KOPT-K1 (cell line): Measurements from ENCODE around the gene TERB1.

Experiments
- H3K27ac ChIP-seq: fragments of 200-600 bp; sonication (generic); 2 replicates; pipeline ENCODE4 v1.5.1; 2016; ENCODE audit warnings: antibody characterized with exemption, mild to moderate bottlenecking, low read depth, low read length; ENCODE audit not compliant: poor library complexity, severe bottlenecking
- H3K36me3 ChIP-seq: fragments of 200-600 bp; sonication (generic); 2 replicates; pipeline ENCODE4 v1.5.1; 2017; ENCODE audit warnings: antibody characterized with exemption, mild to moderate bottlenecking, low read length, moderate library complexity; ENCODE audit not compliant: insufficient read depth
- H3K9me3 ChIP-seq: fragments of 200-600 bp; sonication (generic); 2 replicates; pipeline ENCODE4 v1.5.1; 2017; ENCODE audit warnings: antibody characterized with exemption, low read length, mild to moderate bottlenecking; ENCODE audit not compliant: insufficient read depth, poor library complexity, severe bottlenecking

TERB1 gene

DNA sequence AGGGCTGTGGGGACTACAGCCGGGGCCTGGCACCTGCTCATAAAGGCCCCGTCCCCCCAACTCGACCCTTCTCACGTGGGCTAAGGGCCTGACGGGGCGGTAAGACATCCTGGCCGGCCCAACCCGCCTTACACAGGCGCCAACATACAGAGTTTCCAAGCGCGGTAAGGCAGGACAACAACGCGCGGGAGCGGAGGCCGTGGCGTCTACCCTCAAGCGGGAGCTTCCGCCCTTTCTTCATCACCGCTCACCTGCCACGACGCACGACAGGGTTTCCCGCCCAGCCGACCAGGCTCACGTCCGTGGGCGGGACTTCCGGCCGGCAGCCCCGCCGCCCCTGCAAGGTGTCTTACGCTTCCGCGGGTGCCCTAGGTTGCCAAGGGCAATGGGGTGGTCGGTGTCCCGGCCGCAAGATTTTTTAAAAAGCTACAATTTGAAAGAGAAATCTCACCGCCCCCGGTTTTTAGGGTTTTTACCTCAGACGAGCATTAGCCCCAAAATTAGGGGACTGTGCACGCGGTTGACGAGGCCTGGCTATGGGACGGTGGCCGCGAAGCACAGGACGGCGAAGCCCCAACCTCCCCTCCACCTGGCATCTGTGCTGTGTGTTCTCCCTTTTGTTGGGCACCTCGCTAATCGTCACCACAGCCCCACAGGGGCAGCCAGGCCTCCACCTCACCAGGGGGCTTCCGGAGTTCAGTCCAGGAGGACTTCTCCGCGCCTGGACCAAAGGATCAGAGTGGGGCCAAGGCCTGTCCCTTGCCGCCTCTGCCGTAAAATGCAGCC, at the start of gene TERB1:
Gene TERB1, minus strand, starts transcription at position 265 of the 786 bp plus-strand sequence. CDS start 4,786 bp downstream, outside the sequence.
- Histone ChIP-seq H3K9me3 (no peaks in the 10 kb centered on the region), H3K36me3 (peaks cover 59% of the 10 kb centered on the region), H3K27ac (no peak within 1 kb of the TSS)

DNA sequence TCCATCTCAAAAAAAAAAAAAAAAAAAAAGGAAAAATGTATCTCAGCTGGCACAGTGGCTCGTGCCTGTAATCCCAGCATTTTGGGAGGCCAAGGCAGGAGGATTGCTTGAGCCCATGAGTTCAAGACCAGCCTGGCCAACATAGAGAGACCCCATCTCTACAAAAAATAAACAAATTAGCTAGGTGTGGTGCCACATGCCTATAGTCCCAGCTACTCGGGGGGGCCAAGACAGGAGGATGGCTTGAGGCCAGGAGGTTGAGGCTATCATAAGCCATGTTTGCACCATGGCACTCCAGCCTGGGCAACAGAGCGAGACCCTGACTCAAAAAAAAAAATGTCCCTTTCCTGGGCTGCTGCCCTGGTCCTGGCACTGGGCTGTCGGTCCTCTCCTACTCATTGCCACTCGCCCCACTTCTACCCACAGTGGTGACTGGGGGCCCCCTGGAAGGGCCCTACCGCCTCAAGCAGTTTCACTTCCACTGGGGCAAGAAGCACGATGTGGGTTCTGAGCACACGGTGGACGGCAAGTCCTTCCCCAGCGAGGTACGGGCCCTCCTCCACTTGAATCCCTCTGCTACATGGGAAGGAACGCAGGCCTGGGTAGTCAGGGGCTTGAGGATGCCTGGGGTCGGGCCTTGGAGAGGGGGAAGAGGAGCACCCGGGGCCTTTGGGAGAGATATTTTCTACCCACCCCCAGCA, 48.9 kb upstream of the TERB1 start:
- H3K9me3 ChIP-seq = no peaks in the 10 kb centered on the region
- no peaks in the 10 kb centered on the region for H3K36me3 ChIP-seq
- no peak overlapping the region for H3K27ac ChIP-seq

- Histone ChIP-seq H3K27ac (no peak overlapping the region), H3K9me3 (no peaks in the 10 kb centered on the region), H3K36me3 (no peaks in the 10 kb centered on the region)
Observed at GRCh38 chr16:66849549-66849948, 48.2 kb upstream of the TERB1 start.

- Histone ChIP-seq H3K9me3 (no peaks in the 10 kb centered on the region), H3K27ac (no peak overlapping the region), H3K36me3 (no peaks in the 10 kb centered on the region)
Observed at GRCh38 chr16:66849021-66849420, 47.6 kb upstream of the TERB1 start.

DNA sequence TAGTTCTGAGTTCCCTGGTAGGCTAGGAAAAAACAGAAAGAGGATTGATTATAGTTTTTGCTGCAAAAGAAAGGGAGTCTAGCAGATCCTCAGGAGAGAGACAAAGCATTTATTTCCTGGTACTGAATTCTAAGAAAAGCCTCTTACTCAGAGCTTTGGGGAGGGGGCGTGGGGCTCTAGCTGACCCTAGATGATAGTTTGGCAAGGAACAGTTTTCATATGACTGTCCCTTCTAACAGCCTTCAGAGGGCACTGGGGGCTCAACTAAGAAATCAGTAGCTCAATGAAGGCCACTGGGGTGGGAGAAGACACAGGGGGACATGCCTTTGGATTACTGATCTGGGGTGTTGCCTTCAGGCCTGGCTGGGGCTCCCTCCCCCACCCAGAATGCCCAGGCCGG, 46.8 kb upstream of the TERB1 start:
- H3K27ac ChIP-seq = no peak overlapping the region
- no peaks in the 10 kb centered on the region for H3K9me3 ChIP-seq
- H3K36me3 ChIP-seq = no peaks in the 10 kb centered on the region

DNA sequence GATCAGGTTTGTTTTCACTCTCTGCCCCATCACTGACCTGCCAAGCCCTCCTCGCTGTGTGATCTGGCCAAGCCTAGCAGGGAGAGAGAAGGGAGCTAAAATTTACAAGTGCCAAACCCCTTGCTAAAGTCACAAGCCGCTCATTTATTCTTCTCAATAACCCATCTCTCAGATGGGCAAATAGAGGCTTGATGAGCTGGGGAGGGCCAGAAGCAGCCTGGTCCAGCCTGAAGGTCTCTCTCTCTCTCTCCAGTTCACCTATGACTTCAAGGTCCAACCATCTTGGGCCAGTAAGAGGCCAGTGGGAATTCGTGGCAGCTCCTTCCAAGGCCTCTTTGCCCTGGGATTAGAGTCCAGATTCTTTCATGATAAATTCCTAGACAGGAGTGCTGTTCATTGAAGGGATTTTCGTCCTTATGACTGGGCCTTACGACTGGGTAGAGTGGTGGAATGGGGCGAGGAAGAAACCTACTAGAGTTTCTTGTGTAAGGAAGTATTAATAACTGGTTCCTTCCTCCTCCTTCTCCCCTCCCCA, 46.2 kb upstream of the TERB1 start:
- Histone ChIP-seq H3K36me3 (no peaks in the 10 kb centered on the region), H3K9me3 (no peaks in the 10 kb centered on the region), H3K27ac (no peak overlapping the region)

DNA sequence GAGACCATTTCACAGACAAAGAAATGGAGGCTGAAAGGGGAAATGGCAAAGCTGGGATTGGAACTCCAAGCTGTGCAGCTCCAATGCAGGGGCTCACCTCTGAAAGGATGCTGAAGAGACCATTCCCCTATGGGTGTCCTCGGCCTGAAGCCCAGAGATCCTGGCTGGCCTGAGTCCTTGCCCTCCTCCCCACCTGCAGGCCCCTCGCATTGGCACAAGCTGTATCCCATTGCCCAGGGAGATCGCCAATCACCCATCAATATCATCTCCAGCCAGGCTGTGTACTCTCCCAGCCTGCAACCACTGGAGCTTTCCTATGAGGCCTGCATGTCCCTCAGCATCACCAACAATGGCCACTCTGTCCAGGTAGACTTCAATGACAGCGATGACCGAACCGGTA, 45.4 kb upstream of the TERB1 start:
- Histone ChIP-seq H3K9me3 (no peaks in the 10 kb centered on the region), H3K27ac (no peak overlapping the region), H3K36me3 (no peaks in the 10 kb centered on the region)

- Histone ChIP-seq H3K9me3 (no peaks in the 10 kb centered on the region), H3K36me3 (no peaks in the 10 kb centered on the region), H3K27ac (no peak overlapping the region)
Observed at GRCh38 chr16:66846266-66846665, 44.9 kb upstream of the TERB1 start.

DNA sequence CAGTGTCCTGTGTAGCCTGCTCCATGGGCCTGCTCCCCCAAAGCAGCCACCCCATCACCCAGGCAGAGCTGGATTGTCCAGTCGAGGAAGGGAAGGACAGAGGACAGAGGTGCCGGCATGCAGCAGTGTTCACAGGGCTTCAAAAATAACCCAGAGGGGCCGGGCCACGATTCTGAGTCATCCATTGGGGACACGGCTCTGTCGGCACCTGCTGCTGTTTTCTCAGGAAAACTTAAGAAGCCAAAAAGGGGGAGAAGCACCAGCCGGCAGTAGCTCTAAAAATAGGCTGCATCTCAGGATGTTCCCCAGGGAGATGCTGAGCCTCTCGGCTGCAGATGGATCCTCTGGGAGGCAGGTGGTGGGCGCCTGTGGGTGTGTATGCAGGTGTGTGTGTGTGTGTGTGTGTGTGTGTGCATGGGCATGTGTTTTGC, 44.4 kb upstream of the TERB1 start:
- Histone ChIP-seq H3K9me3 (no peaks in the 10 kb centered on the region), H3K27ac (no peak overlapping the region), H3K36me3 (no peaks in the 10 kb centered on the region)

- Histone ChIP-seq H3K36me3 (no peaks in the 10 kb centered on the region), H3K9me3 (no peaks in the 10 kb centered on the region), H3K27ac (no peak overlapping the region)
Observed at GRCh38 chr16:66845080-66845410, 43.7 kb upstream of the TERB1 start.

- H3K9me3 ChIP-seq = no peaks in the 10 kb centered on the region
- no peaks in the 10 kb centered on the region for H3K36me3 ChIP-seq
Observed at GRCh38 chr16:66844342-66845079, 43.1 kb upstream of the TERB1 start, which contains the start of gene CA7. Gene CA7 (plus strand): TSS chr16:66844414. CDS start chr16:66844488, 74 bp downstream.

GRCh38 chr16:66844009-66844341, 42.6 kb upstream of the TERB1 start:
- Histone ChIP-seq H3K36me3 (no peaks in the 10 kb centered on the region), H3K27ac (no peak overlapping the region), H3K9me3 (no peaks in the 10 kb centered on the region)

More at GRCh38 chr16:66844342-66845079, 43.1 kb upstream of the TERB1 start, which contains the start of gene CA7:
- H3K27ac ChIP-seq = no peak within 1 kb of the TSS

- no peaks in the 10 kb centered on the region for H3K9me3 ChIP-seq
- no peak overlapping the region for H3K27ac ChIP-seq
- no peaks in the 10 kb centered on the region for H3K36me3 ChIP-seq
Observed at GRCh38 chr16:66843191-66843590, 41.8 kb upstream of the TERB1 start.

DNA sequence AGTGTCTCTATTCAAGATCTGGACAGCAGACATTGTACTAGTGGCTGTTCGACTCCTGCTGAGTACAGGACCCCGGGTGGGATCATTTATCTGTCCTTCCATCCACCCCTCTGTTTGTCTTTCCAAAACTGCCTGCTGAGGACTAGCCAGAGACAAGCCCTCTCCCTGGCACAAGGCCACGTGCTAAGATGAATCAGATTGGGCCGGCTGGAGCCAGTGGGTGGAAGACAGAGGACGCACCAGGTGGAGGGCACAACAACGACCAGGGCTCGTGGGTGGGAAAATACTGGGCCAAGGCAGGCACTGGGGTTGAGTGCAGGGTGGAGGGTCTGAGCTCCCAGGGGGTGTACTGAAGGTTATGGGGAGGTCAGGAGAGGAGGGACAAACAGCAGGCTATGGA, 41.4 kb upstream of the TERB1 start:
- no peaks in the 10 kb centered on the region for H3K36me3 ChIP-seq
- no peak overlapping the region for H3K27ac ChIP-seq
- H3K9me3 ChIP-seq = no peaks in the 10 kb centered on the region

- H3K27ac ChIP-seq = no peak overlapping the region
- no peaks in the 10 kb centered on the region for H3K9me3 ChIP-seq
- no peaks in the 10 kb centered on the region for H3K36me3 ChIP-seq
Observed at GRCh38 chr16:66841366-66841765, 40.0 kb upstream of the TERB1 start.
